RPMI7951 (cell line): ENCODE results near the gene ITGBL1. TPM values are rescaled to one million over a fixed set of nuclear protein-coding genes. Genes with fewer than 3 reads are reported as not detected.
A peak's percentile ranks its signal among the peaks of the same experiment; 100 is the strongest.

ENCODE experiments used
- DNase-seq: peaks from one replicate; pipeline ENCODE4 v3.0.0-alpha.2; 2012; ENCODE audit warnings: low read depth
- total RNA-seq: library from RNA; depleted of rRNA; stranded (reverse); fragments of >200 nt; shearing (Covaris generic); gene quantifications from 2 replicates; pipeline ENCODE4 v1.2.3, GENCODE V29; 2014

The ITGBL1 gene
- total RNA-seq, 1 experiment from 2014 or later: 69.0 TPM

DNA sequence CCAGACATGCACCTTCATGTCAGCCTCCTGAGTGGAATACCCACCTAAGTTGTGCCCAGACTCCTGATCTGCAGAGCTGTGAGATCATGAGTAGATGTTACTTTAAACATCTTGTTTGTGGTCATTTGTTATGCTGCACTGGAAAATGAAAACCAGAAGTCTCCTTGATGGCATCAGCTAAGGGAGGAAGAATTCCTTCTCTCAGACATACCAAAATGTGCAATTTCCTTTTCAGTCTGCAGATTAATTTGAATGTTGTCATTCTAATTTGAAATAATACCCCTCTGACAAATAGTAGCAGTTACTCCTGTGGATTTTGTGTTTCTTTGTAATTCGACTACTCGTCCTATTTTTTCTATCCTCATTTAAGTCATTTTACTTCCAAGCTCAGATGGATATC lies 59.3 kb downstream of the ITGBL1 start:
- peak; percentile 64 for DNase-seq

DNA sequence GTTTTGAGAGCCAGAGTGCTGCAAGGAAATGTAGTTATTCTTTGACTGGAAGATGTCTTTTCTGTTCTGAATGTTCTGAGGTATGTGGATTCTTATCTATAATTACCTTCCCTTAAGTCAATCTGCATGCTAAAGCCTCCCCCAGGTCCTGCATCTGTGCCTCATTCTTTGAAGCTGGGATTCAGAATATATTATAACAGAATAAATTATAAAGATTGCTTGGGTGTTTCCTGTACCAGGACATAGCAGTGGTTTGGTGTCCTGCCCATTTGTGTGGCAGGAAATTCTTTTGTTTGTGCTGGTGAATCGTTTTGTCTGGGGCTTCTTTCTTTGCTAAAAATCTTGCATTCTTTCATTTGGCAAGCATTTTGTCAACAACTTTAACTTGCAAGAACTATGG lies 60.2 kb downstream of the ITGBL1 start:
- DNase-seq: peak; percentile 82

DNA sequence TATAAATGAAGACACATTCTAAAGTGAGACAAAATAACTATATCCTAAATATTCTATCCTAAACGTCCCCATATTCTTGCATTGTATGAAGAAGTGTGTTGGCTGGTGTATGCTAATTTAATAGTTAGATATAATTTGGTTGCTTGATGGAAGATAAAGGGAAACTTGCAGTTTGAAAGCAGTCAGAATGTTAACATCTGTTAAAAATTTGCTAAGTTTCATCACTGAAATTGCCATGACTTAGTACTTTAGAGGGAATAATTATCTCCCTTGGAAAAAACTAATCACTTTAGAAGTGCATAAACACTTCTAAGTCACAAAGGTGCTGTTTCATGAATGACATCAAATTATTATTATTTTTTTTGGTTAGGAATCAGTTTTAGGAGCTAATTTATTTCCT lies 61.6 kb downstream of the ITGBL1 start:
- DNase-seq: no peak

DNA sequence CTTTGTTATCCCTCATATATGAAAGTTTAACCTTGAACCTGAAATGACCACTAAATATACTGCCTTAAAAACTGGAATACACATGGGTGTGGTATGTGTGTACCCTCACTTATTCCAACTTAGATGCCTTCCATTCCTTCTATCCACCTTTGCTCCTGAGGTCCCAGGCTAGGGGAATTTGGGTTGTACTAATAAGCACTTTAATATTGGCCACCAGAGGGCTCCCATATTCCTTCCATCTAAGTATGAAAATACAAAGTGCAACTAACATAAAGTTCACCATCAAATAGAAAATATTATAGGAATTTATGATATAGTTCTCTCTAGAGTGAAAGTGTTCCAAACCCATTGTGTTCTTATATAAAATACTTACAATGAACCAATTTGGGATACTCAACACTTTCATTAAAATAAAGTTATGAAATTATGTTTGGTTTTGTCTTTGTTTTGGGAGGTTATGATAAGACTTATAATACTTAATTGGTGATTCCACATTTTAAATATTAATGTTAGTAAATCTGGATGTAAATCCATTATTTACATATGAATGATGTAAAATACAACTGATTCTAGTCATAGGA lies 62.3 kb downstream of the ITGBL1 start:
- DNase-seq: peak; percentile 67

DNA sequence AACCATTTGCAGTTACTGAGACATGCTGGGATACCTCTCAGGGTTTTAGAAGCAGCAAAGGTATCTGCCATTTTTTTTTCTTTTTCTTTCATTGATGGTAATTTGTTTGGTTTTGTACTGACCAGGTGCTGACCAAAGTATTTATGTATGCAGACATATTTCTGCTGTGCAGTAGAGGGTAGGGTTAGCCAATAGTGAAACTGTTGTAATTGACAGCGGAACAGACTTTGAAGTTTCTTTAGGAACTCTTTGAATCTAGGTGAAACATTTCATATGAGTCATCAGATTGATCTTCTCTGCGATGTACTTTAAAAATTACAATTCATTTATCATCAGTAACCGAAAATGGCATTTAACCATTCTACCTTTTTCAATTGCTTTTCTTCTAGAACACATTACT lies 63.0 kb downstream of the ITGBL1 start:
- DNase-seq: peak; percentile 28

DNA sequence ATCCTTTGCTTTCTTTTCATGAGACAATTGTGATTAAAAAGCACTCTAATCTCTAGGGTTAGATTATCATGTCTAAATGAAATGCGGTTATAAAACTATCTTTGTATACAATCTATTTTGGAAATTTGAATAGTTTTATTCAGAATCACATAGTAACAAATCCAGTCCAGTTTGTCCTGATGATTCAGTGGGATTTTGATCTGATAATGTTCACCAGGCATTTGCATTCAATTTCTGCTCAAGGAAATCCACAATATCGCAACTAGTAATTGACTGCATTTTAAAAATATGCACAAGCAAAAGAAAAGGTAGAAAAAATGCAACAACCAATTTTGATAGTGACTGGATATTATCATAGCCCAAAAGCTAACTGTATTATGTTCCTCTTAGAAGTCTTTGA lies 63.8 kb downstream of the ITGBL1 start:
- DNase-seq: no peak

DNA sequence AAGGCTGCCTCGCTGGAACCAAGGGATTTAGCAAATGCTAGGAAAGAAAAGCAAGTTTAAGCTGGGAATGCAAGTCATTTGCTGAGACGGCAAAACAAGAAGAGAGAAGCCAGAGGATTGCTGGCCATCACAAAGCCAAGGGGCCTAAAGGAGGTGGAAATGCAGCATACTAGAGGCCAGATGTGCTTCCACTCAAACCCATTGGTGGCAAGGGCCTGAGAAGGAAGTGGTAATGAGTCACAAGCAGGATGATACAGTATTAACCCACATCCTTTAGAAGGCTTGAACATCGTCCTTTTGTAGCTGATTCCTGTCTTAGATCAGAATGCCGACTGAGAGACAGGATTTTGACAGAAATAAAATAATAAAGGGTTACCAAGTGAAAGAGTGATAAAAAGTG lies 68.2 kb downstream of the ITGBL1 start:
- DNase-seq: peak; percentile 96

DNA sequence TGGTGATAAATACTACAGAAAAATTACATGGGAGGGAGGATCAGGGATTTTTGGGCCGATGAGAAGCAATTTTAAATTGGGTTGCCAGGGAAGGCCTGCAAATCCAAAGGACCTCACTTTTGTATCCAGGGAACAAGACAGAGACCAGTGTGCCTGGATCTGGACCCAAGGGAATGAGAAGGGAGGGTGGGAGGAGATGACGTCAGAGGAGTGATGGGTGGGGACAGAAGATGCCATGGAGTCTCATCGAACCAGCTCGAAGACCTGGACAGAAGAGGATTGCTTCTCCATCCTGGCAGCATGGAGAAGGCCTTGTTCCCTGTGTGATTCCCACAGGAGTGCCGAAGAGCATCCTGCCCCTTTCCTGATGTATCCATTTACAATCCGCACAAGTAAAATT lies 68.9 kb downstream of the ITGBL1 start:
- DNase-seq: peak; percentile 44

DNA sequence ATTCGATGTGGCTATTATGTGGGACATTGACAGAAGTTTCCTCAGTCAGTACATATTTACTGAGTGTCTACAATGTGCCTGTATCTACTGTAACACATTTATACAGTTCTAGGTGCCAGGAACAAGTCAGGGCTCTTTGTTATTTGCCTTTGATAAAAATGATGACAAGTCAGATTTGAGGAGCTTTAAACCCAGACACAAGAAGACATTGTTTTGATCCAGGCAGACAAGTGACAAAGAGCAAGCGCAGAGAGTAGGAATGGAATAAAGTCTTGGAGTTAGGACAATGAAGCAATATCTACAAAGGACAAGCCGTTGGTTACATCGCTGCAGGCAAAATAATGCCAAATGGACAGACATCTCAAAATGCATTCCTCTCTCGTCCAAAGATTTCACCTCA lies 70.1 kb downstream of the ITGBL1 start:
- DNase-seq: peak; percentile 52

DNA sequence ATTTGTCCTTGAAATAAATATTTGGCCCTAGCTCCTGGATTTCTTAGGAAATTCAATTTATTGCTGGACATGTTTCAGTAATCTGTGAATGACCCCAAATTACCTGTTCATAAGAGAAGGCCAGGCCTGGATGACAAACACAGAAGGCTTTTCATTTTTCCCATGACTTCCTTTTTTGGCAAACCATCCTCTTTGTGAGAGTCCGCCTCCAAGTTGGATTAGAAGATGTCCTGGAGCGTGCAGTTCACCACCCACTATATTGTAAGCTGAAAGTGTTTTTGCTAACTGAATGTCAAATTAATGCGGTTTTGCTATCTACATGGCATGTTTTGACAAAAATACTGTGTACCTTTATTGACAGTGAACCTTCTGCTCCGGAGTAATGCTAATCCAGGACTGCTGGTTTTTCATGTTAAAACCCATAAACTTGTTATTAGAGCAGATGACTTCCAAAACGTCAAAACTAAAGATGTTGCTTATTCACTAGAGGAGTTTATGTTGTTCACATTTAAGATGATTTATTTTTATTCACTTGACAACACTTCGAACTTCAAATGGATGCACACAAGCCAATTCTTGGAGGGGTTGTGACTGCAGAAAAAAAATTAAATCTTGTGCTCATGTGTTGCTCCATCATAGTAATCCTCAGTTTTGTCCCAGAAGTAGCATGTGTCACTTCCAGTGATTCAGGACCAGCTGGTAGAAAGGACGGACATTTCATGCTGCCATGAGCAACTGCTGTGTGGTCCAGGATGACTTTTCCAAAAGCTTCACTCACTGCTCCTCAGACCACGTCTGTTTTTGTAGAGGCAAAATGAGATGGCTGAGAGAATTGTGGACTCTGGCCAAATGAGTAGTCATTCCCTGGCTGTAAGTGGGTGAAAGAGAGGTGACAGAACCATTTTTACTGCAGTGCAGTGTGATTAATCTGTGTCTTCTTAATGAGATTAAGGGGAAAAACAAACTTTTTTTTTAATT lies 71.0 kb downstream of the ITGBL1 start:
- DNase-seq: peak; percentile 96

DNA sequence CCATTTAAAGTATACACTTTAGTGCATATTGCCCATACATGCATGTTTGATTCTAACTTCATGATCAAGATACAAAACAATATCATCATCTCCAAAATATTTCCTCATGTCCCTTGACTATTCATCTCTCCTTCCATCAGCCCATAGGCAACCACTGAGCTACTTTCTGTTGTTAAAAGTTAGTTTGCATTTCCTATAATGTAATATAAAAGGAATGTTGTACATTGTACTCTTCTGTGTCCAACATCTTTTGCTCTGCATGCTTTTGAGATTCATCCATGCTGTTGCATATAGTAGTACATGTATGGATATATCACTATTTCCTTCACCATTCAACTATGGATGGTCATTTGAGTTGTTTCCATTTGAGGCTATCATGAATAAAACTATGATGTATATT lies 74.7 kb downstream of the ITGBL1 start:
- no peak for DNase-seq

DNA sequence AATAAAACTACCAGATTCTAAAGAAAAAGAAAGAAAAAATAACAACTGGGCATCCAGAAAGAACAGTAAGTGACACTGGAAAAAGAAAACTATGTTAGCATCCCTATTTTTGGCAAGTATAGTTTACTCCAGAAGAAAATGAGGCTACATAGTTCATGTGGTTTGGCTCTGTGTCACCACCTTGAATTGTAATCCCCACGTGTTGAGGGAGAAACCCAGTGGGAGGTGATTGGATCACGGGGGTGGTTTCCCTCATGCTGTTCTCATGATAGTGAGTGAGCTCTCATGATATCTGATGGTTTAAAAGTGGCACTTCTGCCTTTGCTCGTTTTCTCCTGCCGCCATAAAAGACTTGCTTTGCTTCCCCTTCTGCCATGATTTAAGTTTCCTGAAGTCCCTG lies 76.9 kb downstream of the ITGBL1 start:
- peak; percentile 93 for DNase-seq

DNA sequence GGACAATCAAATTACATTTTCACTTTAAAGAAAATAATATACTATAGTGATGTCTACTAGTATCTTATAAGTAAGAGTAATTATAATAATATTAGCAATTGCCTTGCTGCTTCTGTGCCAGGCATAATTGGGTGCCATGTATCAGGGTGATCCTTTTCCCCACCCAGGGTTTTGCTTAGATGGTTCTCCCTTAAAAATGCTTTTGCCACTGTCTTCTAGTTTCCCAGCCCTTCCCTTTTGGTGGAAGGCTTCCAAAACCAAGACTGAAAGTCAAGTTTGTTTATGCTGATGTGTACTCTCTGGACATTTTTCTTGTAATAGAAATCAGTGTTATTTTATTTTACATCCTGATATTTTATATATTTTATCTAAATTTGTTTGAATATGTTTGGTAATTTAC lies 77.8 kb downstream of the ITGBL1 start:
- peak; percentile 48 for DNase-seq

DNA sequence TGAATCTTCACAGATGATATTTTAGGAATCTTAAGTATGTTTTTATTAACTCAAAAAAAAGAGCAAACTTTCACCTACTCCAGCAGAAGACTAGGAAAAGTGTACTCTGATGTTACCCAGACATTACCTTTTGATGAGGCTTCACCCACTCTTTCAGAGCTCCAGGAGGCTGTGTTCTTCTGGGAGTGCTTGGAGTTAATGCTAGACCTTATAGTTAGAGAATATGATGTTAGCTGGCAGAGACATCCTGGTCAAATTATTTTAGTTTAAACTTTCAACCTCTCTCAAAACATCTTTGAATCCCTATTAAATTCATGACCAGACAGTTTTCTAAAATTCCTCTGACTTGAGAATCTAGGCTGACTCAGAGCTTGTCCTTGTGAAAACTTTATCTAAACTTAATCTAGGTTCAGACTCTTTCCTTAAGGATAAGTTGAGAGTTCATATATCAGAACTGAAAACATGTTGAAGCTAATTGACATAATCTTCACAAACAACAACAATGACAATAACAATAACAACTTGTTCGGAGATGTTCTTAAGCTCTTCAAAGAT lies 82.8 kb downstream of the ITGBL1 start:
- DNase-seq: no peak

DNA sequence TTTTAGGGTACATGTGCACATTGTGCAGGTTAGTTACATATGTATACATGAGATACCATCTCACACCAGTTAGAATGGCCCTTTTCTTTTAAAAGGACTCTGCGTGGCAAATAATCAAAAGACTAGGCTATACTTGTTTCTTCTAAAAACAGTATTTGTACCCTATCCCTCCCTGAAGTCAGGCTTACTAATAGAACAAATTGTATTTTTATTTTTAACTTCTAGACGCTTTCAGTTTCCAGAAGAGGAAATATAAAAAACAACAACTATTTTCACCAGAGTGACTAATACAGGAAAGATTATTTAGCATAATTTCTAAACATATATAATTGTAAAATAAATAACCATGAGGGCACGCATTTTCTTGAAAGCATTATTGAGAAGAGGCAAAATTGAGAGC lies 83.6 kb downstream of the ITGBL1 start:
- DNase-seq: no peak

DNA sequence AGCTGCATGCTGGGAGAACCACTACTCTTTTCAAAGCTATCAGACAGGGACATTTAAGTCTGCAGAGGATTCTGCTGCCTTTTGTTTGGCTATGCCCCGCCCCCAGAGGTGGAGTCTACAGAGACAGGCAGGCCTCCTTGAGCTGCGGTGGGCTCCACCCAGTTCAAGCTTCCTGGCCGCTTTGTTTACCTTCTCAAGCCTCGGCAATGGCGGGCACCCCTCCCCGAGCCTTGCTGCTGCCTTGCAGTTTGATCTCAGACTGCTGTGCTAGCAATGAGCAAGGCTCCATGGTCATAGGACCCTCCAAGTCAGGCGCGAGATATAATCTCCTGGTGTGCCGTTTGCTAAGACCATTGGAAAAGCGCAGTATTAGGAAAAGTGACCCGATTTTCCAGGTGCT lies 92.1 kb downstream of the ITGBL1 start:
- peak; percentile 47 for DNase-seq

DNA sequence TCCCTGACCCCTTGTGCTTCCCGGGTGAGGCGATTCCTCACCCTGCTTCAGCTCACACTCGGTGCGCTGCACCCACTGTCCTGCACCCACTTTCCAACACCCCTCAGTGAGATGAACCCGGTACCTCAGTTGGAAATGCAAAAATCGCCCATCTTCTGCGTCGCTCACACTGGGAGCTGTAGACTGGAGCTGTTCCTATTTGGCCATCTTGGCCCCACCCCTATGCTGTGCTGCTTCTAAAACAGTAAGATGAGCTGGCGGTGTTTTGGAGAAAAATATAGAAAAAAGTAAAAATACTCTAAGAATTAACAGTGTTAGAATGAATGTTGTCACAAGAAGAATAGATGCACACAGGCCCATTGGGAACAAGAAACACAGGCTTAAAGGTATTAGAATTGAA lies 92.5 kb downstream of the ITGBL1 start:
- DNase-seq: peak; percentile 42

DNA sequence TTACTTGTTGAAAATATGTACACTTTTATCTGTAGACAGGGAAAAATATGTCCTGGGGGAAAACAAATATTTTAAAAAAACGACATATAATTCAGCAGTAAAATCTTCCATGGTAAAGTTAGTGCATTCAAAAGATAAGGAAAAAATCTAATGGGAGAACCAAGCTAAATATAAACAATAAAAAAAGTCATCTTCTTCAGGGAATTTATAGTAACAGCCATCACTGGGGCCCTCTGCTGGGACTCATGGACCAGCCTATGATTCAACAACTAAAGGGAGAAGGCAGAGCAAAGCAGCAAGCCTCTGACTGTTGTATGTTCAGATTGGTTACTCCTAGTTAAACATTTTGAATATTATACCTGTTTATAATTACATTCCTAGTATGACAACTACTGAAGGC lies 93.0 kb downstream of the ITGBL1 start:
- DNase-seq: peak; percentile 60

DNA sequence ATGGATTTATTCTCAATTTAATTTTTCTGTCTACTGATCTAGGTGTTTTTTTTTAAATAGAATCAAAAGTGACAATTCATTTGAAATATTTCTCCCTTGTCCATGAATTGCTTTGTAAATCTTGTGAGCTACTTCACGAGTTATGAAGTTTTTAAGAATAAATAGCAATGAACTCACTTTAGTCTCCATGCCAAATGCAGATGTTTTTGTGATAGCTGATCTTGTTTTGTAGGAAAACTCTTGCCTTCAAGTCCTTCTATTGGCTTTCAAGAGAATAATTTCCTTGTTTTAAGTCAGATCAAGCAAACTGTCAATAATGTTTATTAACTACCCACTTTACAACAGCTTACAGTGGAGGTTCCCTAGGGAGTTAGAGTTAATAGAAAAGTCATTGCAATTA lies 99.8 kb downstream of the ITGBL1 start:
- DNase-seq: no peak

DNA sequence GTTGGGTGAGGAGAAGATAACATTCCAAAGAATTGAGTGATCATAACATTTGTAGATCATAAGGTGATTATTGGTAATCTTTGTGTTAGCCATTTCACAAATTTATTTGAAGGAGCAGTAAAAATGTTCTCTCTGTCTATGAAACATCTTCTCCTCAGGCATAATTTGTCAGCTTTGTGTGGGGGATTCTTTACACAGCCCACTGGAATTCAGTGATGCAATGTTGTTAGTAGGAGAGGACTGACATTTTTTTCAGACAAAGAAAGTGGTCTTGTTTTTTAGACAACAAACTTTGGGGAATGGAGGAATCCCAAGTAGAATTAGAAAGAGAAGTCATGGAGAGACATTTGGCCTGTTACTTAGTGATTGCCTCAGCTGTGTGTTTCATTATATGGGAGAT lies 100.3 kb downstream of the ITGBL1 start:
- DNase-seq: peak; percentile 50

DNA sequence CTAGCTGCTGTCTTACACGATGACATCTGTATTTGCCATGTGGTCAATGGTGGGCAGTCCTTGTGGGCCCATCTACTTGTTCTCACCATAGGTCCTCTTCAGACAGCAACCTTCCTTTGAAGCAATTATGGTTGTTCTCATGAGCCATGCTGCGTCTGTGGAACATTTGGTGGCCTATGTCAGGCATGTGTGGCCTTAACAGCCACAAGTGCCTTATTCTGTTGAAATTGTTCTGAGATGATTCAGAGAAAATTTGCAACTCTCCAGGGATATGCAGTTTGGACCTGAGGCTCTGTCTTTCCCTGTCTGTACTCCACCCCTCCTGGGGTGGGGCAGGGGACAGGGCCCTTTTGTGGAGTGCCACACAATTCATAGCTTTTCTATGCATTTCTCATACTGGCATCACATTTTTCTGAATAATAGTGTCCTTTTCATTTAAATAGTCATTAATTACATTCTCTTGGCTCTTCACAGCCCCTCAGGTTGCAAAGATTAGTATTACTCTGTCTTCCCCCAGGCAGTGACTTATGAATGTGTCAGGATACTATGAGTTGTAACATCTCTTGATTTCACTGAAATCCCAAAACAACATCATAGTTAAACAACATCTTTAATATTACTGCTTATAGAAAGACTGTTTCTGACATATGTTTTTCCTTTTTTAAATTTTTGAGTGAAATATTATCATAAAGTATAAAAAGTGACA lies 102.1 kb downstream of the ITGBL1 start:
- DNase-seq: peak; percentile 66

DNA sequence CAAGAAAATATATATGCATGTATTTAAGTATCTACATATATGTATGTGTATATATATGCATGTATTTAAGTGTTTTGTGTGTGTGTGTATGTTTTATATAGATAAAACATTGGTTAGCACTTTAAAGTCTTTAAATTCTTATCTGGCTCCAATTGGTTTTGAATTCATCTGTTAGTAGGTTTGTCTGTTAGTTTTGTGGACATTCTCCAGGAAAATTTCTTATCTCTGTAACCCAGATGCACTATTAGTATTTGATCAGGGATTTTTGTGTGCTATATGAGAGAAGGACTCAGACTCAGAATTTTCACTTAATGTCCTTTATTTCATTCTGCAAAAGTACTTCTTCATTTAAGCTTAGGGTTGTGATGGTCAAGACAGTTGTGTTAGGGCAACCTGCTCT lies 103.1 kb downstream of the ITGBL1 start:
- no peak for DNase-seq
